Esophagus squamous epithelium (tissue), 4 donors: Measurements from ENCODE around the gene PRR36.

Experiments
- POLR2A ChIP-seq, 4 donors: fragments of 450-650 bp; IDR thresholded peaks; one replicate each; pipeline ENCODE4 v1.6.1; 2017; ENCODE audit warnings: antibody characterized with exemption in 4 of 4, mild to moderate bottlenecking in 4 of 4, moderate library complexity in 3 of 4
- TF ChIP-seq, protein P1 (sequence below), 6 experiments: fragments of 450-650 bp in 4 of 6; fragments of 200-600 bp in 2 of 6; sonication (generic) in 2 of 6; IDR thresholded peaks; one replicate each; pipeline ENCODE4 v1.5.1; 2016 to 2019; ENCODE audit warnings: antibody characterized with exemption in 6 of 6, mild to moderate bottlenecking in 4 of 6, moderate library complexity in 4 of 6

GRCh38 chr19:7911508-7912143 lies 37.4 kb upstream of the PRR36 start:
- TF ChIP-seq POLR2A (IDR thresholded peaks at IDR 0.05): no peak
- TF ChIP-seq, protein P1, sequence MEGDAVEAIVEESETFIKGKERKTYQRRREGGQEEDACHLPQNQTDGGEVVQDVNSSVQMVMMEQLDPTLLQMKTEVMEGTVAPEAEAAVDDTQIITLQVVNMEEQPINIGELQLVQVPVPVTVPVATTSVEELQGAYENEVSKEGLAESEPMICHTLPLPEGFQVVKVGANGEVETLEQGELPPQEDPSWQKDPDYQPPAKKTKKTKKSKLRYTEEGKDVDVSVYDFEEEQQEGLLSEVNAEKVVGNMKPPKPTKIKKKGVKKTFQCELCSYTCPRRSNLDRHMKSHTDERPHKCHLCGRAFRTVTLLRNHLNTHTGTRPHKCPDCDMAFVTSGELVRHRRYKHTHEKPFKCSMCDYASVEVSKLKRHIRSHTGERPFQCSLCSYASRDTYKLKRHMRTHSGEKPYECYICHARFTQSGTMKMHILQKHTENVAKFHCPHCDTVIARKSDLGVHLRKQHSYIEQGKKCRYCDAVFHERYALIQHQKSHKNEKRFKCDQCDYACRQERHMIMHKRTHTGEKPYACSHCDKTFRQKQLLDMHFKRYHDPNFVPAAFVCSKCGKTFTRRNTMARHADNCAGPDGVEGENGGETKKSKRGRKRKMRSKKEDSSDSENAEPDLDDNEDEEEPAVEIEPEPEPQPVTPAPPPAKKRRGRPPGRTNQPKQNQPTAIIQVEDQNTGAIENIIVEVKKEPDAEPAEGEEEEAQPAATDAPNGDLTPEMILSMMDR (IDR thresholded peaks at IDR 0.05): no peak
